GM19351 (cell line): ENCODE measurements around the gene UBE2H.
A peak's percentile ranks its signal among the peaks of the same experiment; 100 is the strongest.
"Not testable (repeated sequence)": the region's sequence is repeated elsewhere in the genome, so short reads cannot be mapped to it uniquely, and the experiment has no call there.

Experiments
- ATAC-seq: cut with Tn5 transposase; IDR thresholded peaks from one replicate; pipeline ENCODE4 v1.9.1; 2021; ENCODE audit warnings: mild to moderate bottlenecking, moderate library complexity; ENCODE audit not compliant: unreplicated experiment

UBE2H gene

DNA sequence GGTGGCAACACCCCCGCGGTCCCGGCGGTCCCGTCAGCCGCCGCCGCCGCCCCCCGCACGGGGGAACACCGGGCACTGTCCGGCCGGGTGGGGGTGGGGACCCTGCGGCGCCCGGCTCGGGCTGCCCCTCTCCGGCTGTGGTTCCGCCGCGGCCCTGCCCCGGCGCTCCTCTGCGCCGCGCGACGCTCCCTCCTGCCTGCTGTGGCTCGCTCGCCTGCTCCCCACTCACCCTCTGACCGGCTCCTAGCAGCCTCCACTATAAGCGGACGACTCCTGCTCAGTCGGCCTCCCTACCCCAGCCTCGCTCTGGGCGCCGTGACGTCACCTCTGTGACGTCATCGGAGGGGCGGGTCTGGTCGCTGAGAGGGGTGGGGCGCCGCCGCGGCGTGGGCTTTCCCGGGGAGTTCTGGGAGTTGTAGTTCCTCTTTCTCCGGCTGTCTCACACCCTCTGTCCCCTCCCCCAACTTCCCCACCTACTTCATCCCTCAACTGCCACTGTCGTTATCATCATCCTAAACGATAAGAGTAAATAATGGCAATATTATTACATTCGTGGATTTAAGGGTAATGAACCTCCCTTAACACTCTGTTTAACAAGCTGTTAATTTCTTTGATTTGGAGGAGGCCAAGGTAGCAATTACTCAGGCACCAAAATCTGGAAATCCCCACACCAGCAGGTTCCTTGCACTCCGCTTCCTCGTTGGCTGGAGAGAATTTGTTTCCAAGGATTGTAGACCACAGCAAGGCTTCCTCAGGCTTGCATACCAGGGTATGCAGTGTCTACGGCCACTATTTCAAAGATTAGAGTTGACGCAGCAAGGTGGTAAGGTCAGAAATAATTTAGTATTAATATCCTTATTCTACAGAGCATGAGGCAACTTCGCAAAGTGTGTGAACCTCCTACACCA is at the start of gene UBE2H:
TSS of gene UBE2H (minus strand) at position 308 of the 908 bp plus-strand sequence. CDS start 405 bp downstream, outside the sequence.
- ATAC-seq = peak; percentile 57

- no peak for ATAC-seq
Observed at GRCh38 chr7:129998446-129998845, 45.7 kb upstream of the UBE2H start.

- no peak for ATAC-seq
Observed at GRCh38 chr7:129997285-129997684, 44.5 kb upstream of the UBE2H start.

DNA sequence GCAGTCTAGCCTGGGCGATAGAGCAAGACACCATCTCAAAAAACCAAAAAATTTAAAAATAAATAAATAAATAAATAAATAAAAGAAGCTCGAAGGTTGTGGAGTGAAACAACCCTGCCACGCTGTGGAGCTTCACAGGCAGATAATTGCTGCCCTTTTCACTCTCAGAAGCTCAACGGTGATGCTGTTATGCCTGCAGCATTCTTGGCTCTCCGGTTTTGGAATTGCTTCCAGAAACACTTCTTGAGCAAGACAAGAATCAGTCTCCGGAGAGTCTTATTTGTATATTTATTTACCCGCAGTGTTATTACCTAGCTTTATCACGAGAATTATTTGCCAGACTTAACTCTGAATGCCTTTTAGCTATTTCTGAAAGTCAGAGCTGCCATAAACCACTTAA is 40.5 kb upstream of the UBE2H start:
- no peak for ATAC-seq

DNA sequence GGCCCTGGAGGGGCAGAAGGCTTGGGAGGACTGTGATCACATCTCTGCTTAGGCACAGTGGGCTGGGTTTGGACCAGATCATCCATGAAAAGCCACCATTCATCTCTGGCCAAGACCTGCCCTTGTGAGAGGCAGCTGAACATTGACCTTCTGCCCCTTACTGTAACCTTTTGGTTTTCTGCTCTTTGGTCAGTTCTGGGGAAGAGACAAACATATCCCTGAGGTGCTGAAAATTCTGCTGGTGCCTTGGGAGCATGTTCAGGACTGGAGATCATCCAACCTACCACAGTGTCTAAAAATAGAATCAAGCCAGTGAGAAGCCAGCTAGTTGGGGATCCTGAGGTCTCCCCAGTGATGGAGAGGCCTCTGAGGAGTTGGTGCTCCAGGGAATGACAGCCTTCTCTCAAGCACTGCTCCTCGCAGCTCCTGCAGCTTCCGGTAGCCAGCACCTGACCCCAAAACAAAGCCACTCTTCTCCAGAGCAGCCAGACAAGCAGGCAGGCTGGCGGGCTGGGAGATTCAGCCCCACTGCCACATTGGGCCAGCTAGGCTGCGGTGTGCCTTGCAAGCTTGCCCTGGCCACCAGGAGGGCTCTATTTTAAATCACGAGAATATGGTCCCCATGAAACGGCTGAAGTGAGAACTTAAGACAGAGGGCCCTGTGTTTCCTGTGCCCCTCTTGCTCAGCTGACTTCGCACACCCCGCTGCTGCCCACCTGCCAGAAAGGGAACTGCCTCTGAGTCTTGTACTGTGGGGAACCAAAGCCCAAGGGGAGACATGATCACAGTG is 37.8 kb upstream of the UBE2H start:
- no peak for ATAC-seq

GRCh38 chr7:129989466-129989865 is 36.7 kb upstream of the UBE2H start:
- no peak for ATAC-seq

DNA sequence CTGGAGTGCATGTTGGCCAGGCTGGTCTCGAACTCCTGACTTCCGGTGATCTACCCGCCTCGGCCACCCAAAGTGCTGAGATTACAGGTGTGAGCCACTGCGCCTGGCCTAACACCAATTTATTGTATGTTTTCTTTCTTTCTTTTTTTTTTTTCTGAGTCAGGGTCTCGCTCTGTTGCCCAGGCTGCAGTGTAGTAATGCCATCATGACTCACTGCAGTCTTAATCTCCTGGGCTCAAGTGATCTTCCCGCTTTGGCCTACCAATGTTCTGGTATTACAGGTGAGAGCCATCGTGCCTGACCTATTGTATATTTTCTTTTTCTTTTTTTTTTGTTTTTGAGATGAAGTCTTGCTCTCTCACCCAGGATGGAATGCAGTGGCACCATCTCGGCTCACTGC is 33.8 kb upstream of the UBE2H start:
- no peak for ATAC-seq

GRCh38 chr7:129980667-129981066 is 27.9 kb upstream of the UBE2H start:
- no peak for ATAC-seq

- ATAC-seq = no peak
Observed at GRCh38 chr7:129975309-129975708, 22.5 kb upstream of the UBE2H start.

GRCh38 chr7:129970816-129971215 is 18.1 kb upstream of the UBE2H start:
- no peak for ATAC-seq

GRCh38 chr7:129969881-129970446 is 17.2 kb upstream of the UBE2H start:
- ATAC-seq = no peak

GRCh38 chr7:129968592-129969383 is 16.0 kb upstream of the UBE2H start:
- no peak for ATAC-seq

DNA sequence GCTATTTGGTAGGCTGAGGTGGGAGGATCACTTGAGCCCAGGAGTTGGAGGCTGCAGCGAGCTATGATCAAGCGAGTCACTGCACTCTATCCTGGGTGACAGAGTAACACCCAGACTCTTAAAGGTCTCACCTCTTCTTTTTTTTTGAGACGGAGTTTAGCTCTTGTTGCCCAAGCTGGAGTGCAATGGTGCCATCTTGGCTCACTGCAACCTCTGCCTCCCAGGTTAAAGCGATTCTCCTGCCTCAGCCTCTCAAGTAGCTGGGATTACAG is 7.4 kb upstream of the UBE2H start:
- ATAC-seq = not testable (repeated sequence)

- ATAC-seq = no peak
Observed at GRCh38 chr7:129959471-129960203, 6.9 kb upstream of the UBE2H start.

GRCh38 chr7:129958643-129959470 is 6.1 kb upstream of the UBE2H start:
- ATAC-seq = no peak

- no peak for ATAC-seq
Observed at GRCh38 chr7:129955993-129956543, 3.3 kb upstream of the UBE2H start.

GRCh38 chr7:129952086-129952652 is 591 bp downstream of the UBE2H start:
- peak; percentile 19 for ATAC-seq

DNA sequence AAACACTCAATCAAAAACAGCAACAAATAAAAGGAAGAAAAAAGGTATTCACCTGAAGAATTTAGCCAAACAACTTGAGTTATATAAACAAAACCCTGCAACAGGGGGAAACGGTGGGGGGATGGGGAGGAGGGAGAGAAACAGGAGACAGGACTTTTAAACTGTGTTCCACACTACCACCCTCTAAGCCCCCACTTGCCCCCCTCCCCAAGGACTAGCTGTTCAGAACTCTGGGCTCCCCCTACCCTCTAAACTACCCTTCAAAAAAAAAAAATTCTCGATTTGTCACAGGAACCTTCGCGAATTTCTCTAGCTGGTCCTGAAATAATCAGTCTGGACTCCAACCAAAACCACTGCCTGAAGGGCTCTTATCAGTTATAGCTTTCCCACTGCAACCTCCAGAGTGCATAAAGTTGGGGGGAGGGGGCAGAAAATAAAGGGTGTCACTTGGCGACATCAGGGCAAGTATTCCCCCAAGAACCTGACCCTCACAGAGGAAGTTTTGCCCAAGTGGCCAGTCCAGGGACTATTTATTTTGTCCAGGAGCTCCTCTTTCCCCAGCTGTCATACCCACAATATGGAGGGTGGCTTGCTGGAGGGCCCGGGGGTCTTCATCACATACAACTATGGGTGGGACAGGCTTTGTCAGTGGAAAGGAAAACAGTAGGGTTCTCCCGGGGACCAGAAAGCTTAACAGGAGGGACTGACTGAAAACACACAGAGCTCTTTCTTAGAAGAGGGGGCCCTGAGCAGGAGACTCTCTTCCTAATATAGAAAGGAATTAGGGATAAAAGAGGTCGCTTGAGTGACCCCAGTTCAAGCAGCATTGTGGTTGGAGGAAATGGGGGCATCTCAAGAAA is 1.3 kb downstream of the UBE2H start:
- ATAC-seq = no peak
